Heart right ventricle (tissue), 16 donors: Measurements from ENCODE around the gene HMBS. TPM values are rescaled to one million over a fixed set of nuclear protein-coding genes. Genes with fewer than 3 reads are reported as not detected.

Source experiments
- ATAC-seq, 8 donors: fragments of 200-7000 bp; cut with Tn5 transposase; one replicate each; pipeline ENCODE4 v1.9.1; 2020; ENCODE audit warnings: mild to moderate bottlenecking in 8 of 8, moderate library complexity in 8 of 8, moderate number of reproducible peaks in 1 of 8
- DNase-seq, 2 donors: peaks; one replicate each; pipeline ENCODE4 v3.0.0-alpha.2; 2020
- H3K27ac ChIP-seq, 10 donors: fragments of 200-600 bp; sonication (generic) in 2 of 10; one replicate each; pipeline versions ENCODE4 v1.5.0 to v1.8.0; 2020 to 2022; ENCODE audit warnings: mild to moderate bottlenecking in 3 of 10
- H3K27me3 ChIP-seq, 7 donors: fragments of 200-600 bp; one replicate each; pipeline ENCODE4 v1.8.0; 2021 to 2022; ENCODE audit warnings: mild to moderate bottlenecking in 2 of 7
- H3K36me3 ChIP-seq, 9 donors: fragments of 200-600 bp; sonication (generic) in 1 of 9; one replicate each; pipeline versions ENCODE4 v1.5.0 to v1.8.0; 2020 to 2022; ENCODE audit warnings: mild to moderate bottlenecking in 2 of 9
- H3K4me1 ChIP-seq, 9 donors: fragments of 200-600 bp; sonication (generic) in 1 of 9; one replicate each; pipeline versions ENCODE4 v1.5.0 to v1.8.0; 2020 to 2022; ENCODE audit warnings: mild to moderate bottlenecking in 4 of 9
- H3K4me3 ChIP-seq, 10 donors: fragments of 200-600 bp; sonication (generic) in 2 of 10; one replicate each; pipeline versions ENCODE4 v1.5.0 to v1.8.0; 2020 to 2022; ENCODE audit warnings: mild to moderate bottlenecking in 7 of 10, moderate library complexity in 2 of 10
- H3K9me3 ChIP-seq, 11 donors: fragments of 200-600 bp in 10 of 11; sonication (generic) in 2 of 11; one replicate each; pipeline versions ENCODE4 v1.5.0 to v1.8.0; 2013 to 2022; ENCODE audit warnings: mild to moderate bottlenecking in 2 of 11, control low read depth in 1 of 11, moderate library complexity in 1 of 11
- CTCF ChIP-seq, 9 donors: fragments of 200-600 bp; sonication (generic) in 2 of 9; IDR thresholded peaks; one replicate each; pipeline versions ENCODE4 v1.5.0 to v1.8.0; 2021 to 2022; ENCODE audit warnings: antibody characterized with exemption in 9 of 9, mild to moderate bottlenecking in 5 of 9, moderate library complexity in 1 of 9
- WGBS, 2 donors: extraction: QIAGEN DNeasy Blood & Tissue Kit; methylation state at CpG; one replicate each; pipeline ENCODE4 v1.1.7; 2013; ENCODE audit warnings: inconsistent platforms in 1 of 2; 5-methylcytosine and 5-hydroxymethylcytosine counted together
- intact Hi-C, 10 donors: fragments of 100-400 bp; cut with DNase I; formaldehyde crosslinking; loops; one replicate each; pipeline versions ENCODE4 v1.11.1 to v1.14.2; 2022
- polyA plus RNA-seq, 2 donors: library from polyadenylated mRNA; stranded (reverse); fragments of 200-250 nt; gene quantifications; one replicate each; pipeline ENCODE4 v1.2.3, GENCODE V29; 2013
- total RNA-seq, 10 donors: library from RNA; stranded (reverse); fragmentation: NEBNext Ultra II Directional in 3 of 10; extraction: Animal tissue kit (Norgen Biotek cat#: 25700) in 3 of 10; gene quantifications; one replicate each; pipeline versions ENCODE4 v1.2.1 to v1.2.4, GENCODE V29; 2021 to 2023
- donor health status: Arrhythmogenic right ventricular cardiomyopathy.
- donor health status: ischemic (EF 13 %, LVEDD 7.1; RV severe dilation, severe dysfunction).
- donor health status: healthy with polysubstance abuse.
- donor health status: DM: no; HTN: yes; CAD: no.
- donor health status: DM: no; HTN: no; CAD: no.
- donor health status: ischemic (EF 25% LVEDD 6.9; RV normal size, moderate dysfunction).
- donor health status: ischemic (EF 25% LVEDD 5.7; RV mildly dilated, moderate dysfunction).
- donor health status: healthy.
- donor health status: DM: yes; HTN: yes; CAD: no.
- donor health status: Ischemic cardiomyopathy.
- donor health status: ischemic (EF 35%, LVEDD 5.7; RV mildly dilated, moderate dysfunction).
- donor health status: nonischemic (EF 11% LVEDD 7.7; RV severe dilation, severe dysfunction).
- donor health status: DM: yes; HTN: yes; CAD: no.
- donor health status: PGD.
- donor health status: ischemic (EF 29% LVEDD 5.4; RV normal size, mild dysfunction).
- donor health status: nonischemic (EF 23%, LVEDD 6.1; RV moderate dilation, normal function).

Gene HMBS
- total and polyA plus RNA-seq, 12 donors: 14.3 to 39.7 (median 18.9) TPM

GRCh38 chr11:119099711-119100110 lies 15.0 kb downstream of the HMBS start:
- Histone ChIP-seq H3K27me3 (no peaks in the 10 kb centered on the region), H3K4me3 (no peak overlapping the region), H3K4me1 (peaks cover 5 to 44% (median 34%) of the 10 kb centered on the region in 9 donors), H3K27ac (no peak overlapping the region), H3K36me3 (peaks cover 0 to 35% (median 16%) of the 10 kb centered on the region in 9 donors), H3K9me3 (no peaks in the 10 kb centered on the region)
- ATAC-seq: no peak
- no peak for DNase-seq
- TF ChIP-seq CTCF (IDR thresholded peaks at IDR 0.05): no peak
- intact Hi-C loops: loop anchor here in 6 of 10 donors (5.0 to 10.0 kb wide), 5 partner anchors 82 to 223 kb away; partner anchors contain the start of genes MCAM (in 1 of the 6), RPS25 (in 1 of the 6) and TRAPPC4 (in 1 of the 6)
- WGBS, 2 donors: 79 to 83% methylated on average over 6 of the region's 6 CpGs

GRCh38 chr11:119100246-119100970 lies 15.7 kb downstream of the HMBS start:
- intact Hi-C loops: loop anchor here in 4 of 10 donors (5.0 to 10.0 kb wide), 4 partner anchors 83 to 222 kb away; partner anchors contain the start of genes RPS25 (in 1 of the 4) and TRAPPC4 (in 1 of the 4)
- Histone ChIP-seq H3K4me1 (peaks cover 5 to 47% (median 34%) of the 10 kb centered on the region in 9 donors), H3K27ac (peak overlapping the region in 2 of 10 donors; percentile 92 to 93), H3K27me3 (no peaks in the 10 kb centered on the region), H3K36me3 (peaks cover 0 to 35% (median 16%) of the 10 kb centered on the region in 9 donors), H3K4me3 (peak overlapping the region in 9 of 10 donors; percentile 69 to 89 (median 79)), H3K9me3 (no peaks in the 10 kb centered on the region)
- DNase-seq: no peak
- 51 to 56% methylated on average over 11 of the region's 11 CpGs for WGBS, 2 donors
- TF ChIP-seq CTCF (IDR thresholded peaks at IDR 0.05): peak in 3 of 9 donors; percentile 13 to 42 (median 21)
- ATAC-seq: no peak

GRCh38 chr11:119100994-119101758 lies 16.5 kb downstream of the HMBS start:
- ATAC-seq (peak in 6 of 8 donors; percentile 2 to 48 (median 8)), DNase-seq (peak in 1 of 2 donors; percentile 25)
- H3K4me3 ChIP-seq: peak overlapping the region; percentile 69 to 89 (median 79)
- 1% methylated on average over 29 of the region's 29 CpGs for WGBS, 2 donors
- H3K36me3 ChIP-seq: peaks cover 0 to 33% (median 16%) of the 10 kb centered on the region in 9 donors
- intact Hi-C loops: loop anchor here in 4 of 10 donors (5.0 to 10.0 kb wide), 4 partner anchors 84 to 221 kb away; partner anchors contain the start of genes RPS25 (in 1 of the 4) and TRAPPC4 (in 1 of the 4)
- H3K9me3 ChIP-seq: no peaks in the 10 kb centered on the region
- peaks cover 5 to 44% (median 29%) of the 10 kb centered on the region in 9 donors for H3K4me1 ChIP-seq
- H3K27ac ChIP-seq: peak overlapping the region; percentile 83 to 96 (median 92)
- peak in 2 of 9 donors; percentile 10 to 17 for TF ChIP-seq CTCF (IDR thresholded peaks at IDR 0.05)
- H3K27me3 ChIP-seq: no peaks in the 10 kb centered on the region
